Subcutaneous adipose tissue (tissue), 4 donors: ENCODE measurements around the gene PRPF19. TPM values are rescaled to one million over a fixed set of nuclear protein-coding genes. Genes with fewer than 3 reads are reported as not detected.

Experiments
- CTCF ChIP-seq: fragments of 450-650 bp; IDR thresholded peaks from one replicate; pipeline ENCODE4 v1.5.1; 2016; ENCODE audit warnings: low read depth, mild to moderate bottlenecking, control low read depth, antibody characterized with exemption, moderate library complexity
- total RNA-seq, 4 donors: library from RNA; depleted of rRNA; stranded (reverse); fragments of >200 nt; gene quantifications; one replicate each; pipeline ENCODE4 v1.1.0, GENCODE V29; 2016

The PRPF19 gene
- total RNA-seq, 4 donors from 2014 or later = 24.3 to 43.2 (median 36.5) TPM

GRCh38 chr11:60921777-60922335 lies 15.5 kb upstream of the PRPF19 start:
- TF ChIP-seq CTCF = no peak

GRCh38 chr11:60921259-60921658 lies 14.9 kb upstream of the PRPF19 start:
- no peak for TF ChIP-seq CTCF

- TF ChIP-seq CTCF = no peak
These were observed 13.6 kb upstream of the PRPF19 start for GRCh38 chr11:60919956-60920355.

- no peak for TF ChIP-seq CTCF
These were observed 12.9 kb upstream of the PRPF19 start for GRCh38 chr11:60919320-60919719.

- TF ChIP-seq CTCF = no peak
These were observed 12.5 kb upstream of the PRPF19 start for GRCh38 chr11:60918939-60919265.

DNA sequence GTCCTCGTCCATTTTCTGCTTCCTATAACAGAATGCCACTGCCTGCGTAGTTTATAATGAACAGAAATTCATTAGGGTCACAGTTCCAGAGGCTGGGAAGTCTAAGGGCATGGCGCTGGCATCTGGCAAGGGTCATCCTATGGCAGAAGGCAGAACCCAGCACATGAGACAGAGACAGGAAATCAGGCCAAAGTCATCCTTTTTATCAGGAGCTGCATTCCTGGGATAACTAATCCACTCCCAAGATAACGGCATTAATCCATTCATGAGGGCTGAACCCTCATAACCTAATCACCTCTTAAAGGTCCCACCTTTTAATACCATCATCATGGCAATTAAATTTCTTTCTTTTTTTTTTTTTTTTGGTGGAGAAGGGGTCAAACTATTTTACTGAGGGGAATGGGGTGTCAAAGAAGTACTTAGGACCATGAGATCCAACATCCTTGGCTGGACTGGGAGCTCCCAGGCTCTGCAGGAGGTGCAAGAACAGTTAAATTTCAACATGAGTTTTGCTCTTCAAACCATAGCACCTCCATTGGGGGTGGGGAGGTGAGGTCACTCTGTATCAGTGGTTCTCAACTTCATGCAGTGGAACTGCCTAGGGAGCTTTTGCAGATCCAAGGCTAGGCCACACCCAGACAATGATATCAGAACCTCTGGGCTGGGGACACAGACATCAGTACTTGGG lies 12.0 kb upstream of the PRPF19 start:
- no peak for TF ChIP-seq CTCF

DNA sequence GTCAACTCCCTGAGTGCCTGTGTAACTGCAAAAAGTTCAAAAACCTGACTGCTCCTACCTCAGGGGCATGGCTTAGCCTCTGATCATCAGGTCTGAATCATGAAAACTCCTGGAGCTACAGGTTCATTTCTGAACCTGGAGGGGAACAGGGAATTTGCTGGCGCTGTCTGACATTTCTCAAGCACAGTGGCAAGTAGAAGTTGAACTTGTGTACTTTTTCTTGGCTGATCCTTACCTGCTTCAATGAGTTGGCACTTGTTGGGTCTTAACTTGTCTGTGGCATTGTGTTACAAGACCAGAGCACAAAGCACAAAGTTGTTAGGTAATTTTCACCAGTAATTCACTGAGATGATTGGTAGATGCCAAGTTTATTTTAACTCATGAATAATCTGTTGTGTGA lies 10.9 kb upstream of the PRPF19 start:
- no peak for TF ChIP-seq CTCF
